SK-N-MC (cell line): ENCODE measurements around the gene CHST14.

Experiments used
- EZH2 ChIP-seq: fragments of 200-600 bp; sonication (generic); IDR thresholded peaks from one replicate; pipeline ENCODE4 v1.6.1; 2017; ENCODE audit warnings: antibody characterized with exemption
- FOXP2 ChIP-seq: optimal IDR thresholded peaks from 2 replicates; pipeline ENCODE3; 2011; ENCODE audit warnings: mild to moderate bottlenecking, moderate library complexity; ENCODE audit not compliant: insufficient read depth; ENCODE audit errors: extremely low read length, control extremely low read depth
- POLR2AphosphoS5 ChIP-seq: IDR thresholded peaks from 2 replicates; pipeline ENCODE4 v1.6.1; 2012; ENCODE audit warnings: mild to moderate bottlenecking, low read depth, low read length, borderline replicate concordance

DNA sequence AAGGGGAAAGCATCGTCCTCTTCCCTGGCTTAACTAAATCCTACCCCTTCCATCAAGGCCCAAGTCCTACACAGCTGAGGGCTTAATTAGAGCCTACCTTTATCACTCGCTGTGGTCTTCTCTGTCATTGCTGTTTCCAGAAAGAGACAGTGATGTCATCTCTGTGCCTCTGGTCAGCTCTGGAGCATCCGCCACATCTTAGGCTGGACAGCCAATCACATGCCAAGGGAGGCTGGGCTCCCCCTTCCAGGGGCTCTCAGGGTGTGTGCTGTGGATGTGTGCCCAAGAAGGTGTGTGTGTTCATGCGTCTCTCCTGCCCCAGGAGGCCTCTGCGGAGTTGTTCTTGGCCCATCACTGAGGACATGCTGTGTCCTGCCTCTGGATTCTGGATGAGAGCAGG is 42.8 kb downstream of the CHST14 start:
- TF ChIP-seq POLR2AphosphoS5, result no peak
- TF ChIP-seq EZH2, result no peak
- TF ChIP-seq FOXP2, result no peak
